ENCODE measurements around the gene ERBB4. TPM values are rescaled to one million over a fixed set of nuclear protein-coding genes. Genes with fewer than 3 reads are reported as not detected.

Gene ERBB4
- total RNA-seq, 4 donors from 2014 or later = 1.6 to 5.7 (median 3.5) TPM

- intact Hi-C loops (cut with DNase I; ENCODE audit: low total_unique reads) (no loop called here), in situ Hi-C loops (cut with MboI; ENCODE audit: low sequenced_read_pairs in 4 of 4) (no loop called here)
- no peaks in the 10 kb centered on the region for H3K4me1 ChIP-seq
- DNase-seq = no peak
- H3K9me3 ChIP-seq = no peaks in the 10 kb centered on the region
- TF ChIP-seq POLR2A (IDR thresholded peaks at IDR 0.05) (no peak), CTCF (IDR thresholded peaks at IDR 0.05 in 4 of 5, conservative IDR thresholded peaks at IDR 0.05 in 1 of 5) (no peak)
- H3K27me3 ChIP-seq = no peaks in the 10 kb centered on the region
- no peak overlapping the region for H3K4me3 ChIP-seq
- H3K27ac ChIP-seq = no peak overlapping the region
- H3K36me3 ChIP-seq = no peaks in the 10 kb centered on the region
- no peak for ATAC-seq
Measured at GRCh38 chr2:212007972-212008371, 530.6 kb downstream of the ERBB4 start.

- Histone ChIP-seq H3K9me3 (no peaks in the 10 kb centered on the region), H3K4me1 (peaks cover 0 to 6% of the 10 kb centered on the region in 2 donors), H3K36me3 (no peaks in the 10 kb centered on the region), H3K27ac (no peak overlapping the region), H3K4me3 (no peak overlapping the region), H3K27me3 (no peaks in the 10 kb centered on the region)
- no peak for TF ChIP-seq POLR2A (IDR thresholded peaks at IDR 0.05)
- peak in 1 of 5 experiments; percentile 25 for TF ChIP-seq CTCF (IDR thresholded peaks at IDR 0.05 in 4 of 5, conservative IDR thresholded peaks at IDR 0.05 in 1 of 5)
- no peak for DNase-seq
- in situ Hi-C loops (cut with MboI; ENCODE audit: low sequenced_read_pairs in 4 of 4) (no loop called here), intact Hi-C loops (cut with DNase I; ENCODE audit: low total_unique reads) (no loop called here)
- ATAC-seq = no peak
Measured at GRCh38 chr2:212005085-212005671, 533.4 kb downstream of the ERBB4 start.

GRCh38 chr2:212001325-212001724 lies 537.3 kb downstream of the ERBB4 start:
- Histone ChIP-seq H3K9me3 (no peaks in the 10 kb centered on the region), H3K27ac (no peak overlapping the region), H3K4me1 (peaks cover 0 to 6% of the 10 kb centered on the region in 2 donors), H3K27me3 (no peaks in the 10 kb centered on the region), H3K36me3 (no peaks in the 10 kb centered on the region), H3K4me3 (no peak overlapping the region)
- ATAC-seq = no peak
- intact Hi-C loops (cut with DNase I; ENCODE audit: low total_unique reads) = no loop called here
- in situ Hi-C loops (cut with MboI; ENCODE audit: low sequenced_read_pairs in 4 of 4) = no loop called here
- no peak for DNase-seq
- no peak for TF ChIP-seq CTCF (IDR thresholded peaks at IDR 0.05 in 4 of 5, conservative IDR thresholded peaks at IDR 0.05 in 1 of 5)
- no peak for TF ChIP-seq POLR2A (IDR thresholded peaks at IDR 0.05)

DNA sequence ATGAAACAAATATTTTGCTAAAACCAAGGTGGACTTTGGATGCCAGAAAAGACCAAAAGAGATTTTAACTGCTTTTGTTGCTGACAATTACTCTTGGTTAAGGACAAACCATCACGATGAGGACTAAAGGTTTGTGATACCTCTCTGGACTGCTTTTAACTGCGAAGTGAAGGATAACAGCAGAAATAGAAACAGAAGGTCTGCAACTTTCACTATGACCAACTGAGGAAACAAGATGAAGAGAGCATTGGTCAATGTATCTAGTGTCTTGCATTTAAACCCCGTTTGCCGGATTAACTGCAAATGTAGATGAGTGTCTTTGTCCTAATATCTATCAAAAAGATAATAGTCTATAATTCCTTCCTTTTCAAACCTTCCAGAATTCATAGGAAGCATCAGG lies 541.7 kb downstream of the ERBB4 start:
- Histone ChIP-seq H3K36me3 (no peaks in the 10 kb centered on the region), H3K4me3 (no peak overlapping the region), H3K9me3 (no peaks in the 10 kb centered on the region), H3K4me1 (peaks cover 0 to 5% of the 10 kb centered on the region in 2 donors), H3K27me3 (no peaks in the 10 kb centered on the region), H3K27ac (no peak overlapping the region)
- DNase-seq (no peak), ATAC-seq (no peak)
- intact Hi-C loops (cut with DNase I; ENCODE audit: low total_unique reads) = no loop called here
- in situ Hi-C loops (cut with MboI; ENCODE audit: low sequenced_read_pairs in 4 of 4) = no loop called here
- TF ChIP-seq POLR2A (IDR thresholded peaks at IDR 0.05) (no peak), CTCF (IDR thresholded peaks at IDR 0.05 in 4 of 5, conservative IDR thresholded peaks at IDR 0.05 in 1 of 5) (no peak)

- Histone ChIP-seq H3K4me1 (no peaks in the 10 kb centered on the region), H3K9me3 (no peaks in the 10 kb centered on the region), H3K27me3 (no peaks in the 10 kb centered on the region), H3K27ac (no peak overlapping the region), H3K4me3 (no peak overlapping the region), H3K36me3 (no peaks in the 10 kb centered on the region)
- in situ Hi-C loops (cut with MboI; ENCODE audit: low sequenced_read_pairs in 4 of 4) = no loop called here
- DNase-seq (no peak), ATAC-seq (no peak)
- intact Hi-C loops (cut with DNase I; ENCODE audit: low total_unique reads) = no loop called here
- TF ChIP-seq POLR2A (IDR thresholded peaks at IDR 0.05) = no peak
- no peak for TF ChIP-seq CTCF (IDR thresholded peaks at IDR 0.05 in 4 of 5, conservative IDR thresholded peaks at IDR 0.05 in 1 of 5)
Measured at GRCh38 chr2:211994806-211995205, 543.8 kb downstream of the ERBB4 start.

All from gastrocnemius medialis (tissue), 4 donors.